Measurements from ENCODE around the gene VPS37C. TPM values are rescaled to one million over a fixed set of nuclear protein-coding genes. Genes with fewer than 3 reads are reported as not detected.
A peak's percentile ranks its signal among the peaks of the same experiment; 100 is the strongest.
"Not testable (repeated sequence)": the region's sequence is repeated elsewhere in the genome, so short reads cannot be mapped to it uniquely, and the experiment has no call there.

The VPS37C gene
- 10 to 100 TPM in 1 of 2 experiments, 1 to 10 TPM in 1; 8.4 to 10.3 TPM for total RNA-seq
- polyA plus RNA-seq, result 1.3 TPM

DNA sequence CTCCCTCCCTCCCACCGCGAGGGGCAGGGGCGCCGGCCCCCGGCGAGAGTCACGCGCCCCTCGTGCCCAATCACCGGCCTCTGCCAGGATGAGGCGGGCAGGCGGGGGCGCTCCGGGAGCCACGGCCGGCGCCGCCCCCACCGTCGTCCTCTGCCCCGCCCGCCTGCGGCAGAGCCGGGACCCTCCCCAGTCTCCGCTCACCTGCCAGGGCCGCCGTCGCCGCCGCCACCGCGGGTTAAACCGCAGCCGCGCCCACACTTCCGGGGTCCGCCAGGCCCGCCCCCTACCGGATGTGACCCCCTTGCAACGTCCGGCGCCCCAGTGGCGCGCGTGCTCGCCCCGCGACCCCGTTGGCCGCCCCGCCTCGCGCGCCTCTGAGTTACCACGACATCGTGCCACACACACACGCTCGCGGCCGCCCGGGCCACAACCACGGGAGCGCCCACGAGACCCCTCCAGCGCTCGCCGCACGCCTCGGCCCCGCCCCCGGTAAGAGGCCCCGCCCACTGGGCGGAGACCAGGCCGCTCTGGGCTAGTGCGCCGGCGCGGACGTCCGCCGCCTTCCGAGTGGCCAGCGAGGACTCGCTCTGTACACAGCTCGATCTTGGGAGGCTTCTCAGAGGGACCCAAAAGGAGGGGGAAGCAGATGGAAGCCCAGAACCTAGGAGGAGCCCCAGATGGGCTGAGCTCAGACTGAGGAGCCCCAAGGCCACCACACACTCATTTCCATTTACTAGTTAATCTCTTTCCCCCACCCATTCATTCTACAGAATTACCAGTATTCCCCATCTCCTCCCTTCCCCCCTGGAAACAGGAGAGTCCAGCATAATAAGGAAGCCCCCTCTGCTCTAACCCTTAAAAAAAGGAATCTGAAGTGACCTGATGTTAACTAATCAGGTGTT lies at the start of gene VPS37C:
TSS of gene VPS37C (minus strand) at position 237 of the 902 bp plus-strand sequence. CDS start 22,597 bp downstream, outside the sequence.
- H3K36me3 ChIP-seq (ENCODE audit: insufficient read depth, low read length), result no peaks in the 10 kb centered on the region
- Mint-ChIP-seq H3K4me3 (peak within 1 kb of the TSS; percentile 89 to 94 (median 90)), H3K36me3 (peaks cover 2 to 3% (median 2%) of the 10 kb centered on the region in 3 donors), H3K27ac (peak within 1 kb of the TSS; percentile 90 to 98 (median 96)), H3K27me3 (peaks cover 0 to 2% of the 10 kb centered on the region in 2 donors), H3K9me3 (peaks cover 0 to 1% (median 0%) of the 10 kb centered on the region in 5 donors), H3K4me1 (peaks cover 27 to 56% (median 39%) of the 10 kb centered on the region in 3 donors)
- H3K9me3 ChIP-seq (ENCODE audit: low read length), result no peaks in the 10 kb centered on the region
- H3K27ac ChIP-seq (ENCODE audit: low read depth, low read length), result peak within 1 kb of the TSS; percentile 58
- CTCF ChIA-PET, result interaction anchor here (1.1 kb wide), 1 partner anchor 330 kb away, joined by 4 read pairs; no protein-coding TSS in a partner anchor
- no peaks in the 10 kb centered on the region for H3K27me3 ChIP-seq (ENCODE audit: insufficient read depth, low read length, poor library complexity, severe bottlenecking)
- peaks cover 24% of the 10 kb centered on the region for H3K4me1 ChIP-seq (ENCODE audit: insufficient read depth, low read length)
- DNase-seq, result peak; percentile 87 to 95 (median 92)
- POLR2A ChIA-PET, result interaction anchor here (0.5 to 1.3 kb wide), 4 partner anchors 43 to 311 kb away, joined by 4 to 7 read pairs (median 6); no protein-coding TSS in a partner anchor
- H3K4me3 ChIP-seq (ENCODE audit: low read length), result peak within 1 kb of the TSS; percentile 53

DNA sequence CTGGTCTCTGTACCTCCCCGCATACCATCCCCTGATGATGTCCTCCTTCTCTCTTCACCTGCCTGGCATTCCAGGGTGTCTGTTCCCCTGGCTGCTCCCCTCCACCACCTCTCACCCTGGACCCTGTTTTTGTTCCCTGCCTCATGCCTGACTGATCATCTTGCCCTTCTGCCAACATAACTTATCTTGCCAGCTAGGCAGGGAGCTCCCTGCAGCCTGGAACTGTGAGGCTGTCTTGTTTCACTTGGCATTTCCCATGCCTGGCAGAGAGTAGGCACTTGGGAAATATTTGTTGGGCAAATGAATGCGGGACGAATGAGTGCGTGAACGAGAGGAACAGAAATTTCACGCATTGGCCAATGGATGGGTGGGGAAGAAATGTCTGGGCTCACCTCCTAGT lies 49.4 kb upstream of the VPS37C start:
- H3K9me3 Mint-ChIP-seq; H3K36me3 Mint-ChIP-seq; H3K4me1 Mint-ChIP-seq; H3K9me3 ChIP-seq (ENCODE audit: low read length); H3K4me1 ChIP-seq (ENCODE audit: insufficient read depth, low read length); H3K27me3 ChIP-seq (ENCODE audit: insufficient read depth, low read length, poor library complexity, severe bottlenecking); DNase-seq; POLR2A ChIA-PET; H3K27ac Mint-ChIP-seq; H3K27ac ChIP-seq (ENCODE audit: low read depth, low read length); H3K36me3 ChIP-seq (ENCODE audit: insufficient read depth, low read length); H3K4me3 Mint-ChIP-seq; H3K27me3 Mint-ChIP-seq; H3K4me3 ChIP-seq (ENCODE audit: low read length); CTCF ChIA-PET: not testable (repeated sequence)

- H3K27ac Mint-ChIP-seq; H3K9me3 Mint-ChIP-seq; H3K27me3 Mint-ChIP-seq; POLR2A ChIA-PET; H3K4me1 Mint-ChIP-seq; H3K27me3 ChIP-seq (ENCODE audit: insufficient read depth, low read length, poor library complexity, severe bottlenecking); H3K4me3 Mint-ChIP-seq; H3K36me3 Mint-ChIP-seq; CTCF ChIA-PET; H3K4me1 ChIP-seq (ENCODE audit: insufficient read depth, low read length); H3K36me3 ChIP-seq (ENCODE audit: insufficient read depth, low read length); H3K27ac ChIP-seq (ENCODE audit: low read depth, low read length); DNase-seq; H3K9me3 ChIP-seq (ENCODE audit: low read length); H3K4me3 ChIP-seq (ENCODE audit: low read length): not testable (repeated sequence)
Observed at GRCh38 chr11:61207636-61208310, 46.5 kb upstream of the VPS37C start.

- H3K27ac Mint-ChIP-seq; H3K4me3 ChIP-seq (ENCODE audit: low read length); H3K36me3 ChIP-seq (ENCODE audit: insufficient read depth, low read length); DNase-seq; H3K36me3 Mint-ChIP-seq; POLR2A ChIA-PET; H3K27me3 ChIP-seq (ENCODE audit: insufficient read depth, low read length, poor library complexity, severe bottlenecking); H3K9me3 Mint-ChIP-seq; H3K9me3 ChIP-seq (ENCODE audit: low read length); H3K4me1 Mint-ChIP-seq; H3K27ac ChIP-seq (ENCODE audit: low read depth, low read length); H3K4me1 ChIP-seq (ENCODE audit: insufficient read depth, low read length); CTCF ChIA-PET; H3K4me3 Mint-ChIP-seq: not testable (repeated sequence)
- H3K27me3 Mint-ChIP-seq, result peaks cover 15 to 25% of the 10 kb centered on the region in 2 donors
Observed at GRCh38 chr11:61204502-61205059, 43.4 kb upstream of the VPS37C start.

GRCh38 chr11:61203873-61204272 lies 42.6 kb upstream of the VPS37C start:
- POLR2A ChIA-PET, CTCF ChIA-PET: not testable (repeated sequence)

DNA sequence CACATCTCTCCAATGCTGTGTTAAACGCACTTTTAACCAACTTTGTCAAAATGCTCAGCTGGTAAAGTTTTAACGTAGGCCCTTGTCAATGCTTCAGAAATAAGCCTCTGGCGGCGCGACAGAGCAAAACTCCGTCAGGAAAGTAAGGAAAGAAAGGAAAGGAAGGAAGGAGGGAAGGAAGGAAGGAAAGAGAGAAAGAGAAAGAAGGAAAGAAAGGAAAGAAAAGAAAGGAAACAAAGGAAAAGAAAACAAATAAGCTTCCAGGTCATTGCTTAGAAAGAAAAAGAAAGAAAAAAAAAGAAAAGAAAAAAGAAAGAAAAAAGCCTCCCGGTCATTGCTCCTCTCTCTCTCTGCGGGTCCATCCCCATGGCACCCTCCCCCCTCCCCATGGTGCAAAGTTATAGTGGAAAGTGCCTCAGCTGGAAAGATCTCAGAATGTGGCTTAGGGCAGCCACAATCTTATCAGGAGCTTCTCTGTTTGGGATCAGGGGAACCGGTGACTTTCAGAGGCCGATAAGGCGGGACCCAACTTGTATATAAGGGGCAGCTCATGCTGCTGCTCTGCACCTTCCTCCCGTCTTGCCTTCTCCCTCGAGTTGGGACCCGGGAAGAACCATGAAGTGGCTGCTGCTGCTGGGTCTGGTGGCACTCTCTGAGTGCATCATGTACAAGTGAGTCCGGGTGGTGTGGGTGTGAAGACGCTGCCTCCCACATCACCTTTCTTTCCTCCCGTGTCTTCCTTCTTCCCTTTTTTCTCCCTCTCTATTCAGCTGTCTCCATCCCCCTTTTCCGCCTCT lies 41.9 kb upstream of the VPS37C start, which contains the start of gene PGA3:
TSS of gene PGA3 (plus strand) at position 566 of the 797 bp plus-strand sequence. CDS start at position 616, 50 bp downstream.
- H3K36me3 ChIP-seq (ENCODE audit: insufficient read depth, low read length); H3K9me3 Mint-ChIP-seq; DNase-seq; H3K27me3 ChIP-seq (ENCODE audit: insufficient read depth, low read length, poor library complexity, severe bottlenecking); H3K4me3 ChIP-seq (ENCODE audit: low read length); H3K36me3 Mint-ChIP-seq; H3K27ac Mint-ChIP-seq; H3K4me1 Mint-ChIP-seq; H3K9me3 ChIP-seq (ENCODE audit: low read length); CTCF ChIA-PET; H3K4me3 Mint-ChIP-seq; H3K4me1 ChIP-seq (ENCODE audit: insufficient read depth, low read length); POLR2A ChIA-PET; H3K27ac ChIP-seq (ENCODE audit: low read depth, low read length): not testable (repeated sequence)
- H3K27me3 Mint-ChIP-seq, result peaks cover 17 to 30% of the 10 kb centered on the region in 2 donors

More at GRCh38 chr11:61203873-61204272, 42.6 kb upstream of the VPS37C start:
- H3K9me3 Mint-ChIP-seq; H3K4me3 Mint-ChIP-seq; H3K27me3 ChIP-seq (ENCODE audit: insufficient read depth, low read length, poor library complexity, severe bottlenecking); H3K4me3 ChIP-seq (ENCODE audit: low read length); H3K27ac Mint-ChIP-seq; H3K4me1 ChIP-seq (ENCODE audit: insufficient read depth, low read length); DNase-seq; H3K36me3 ChIP-seq (ENCODE audit: insufficient read depth, low read length); H3K27ac ChIP-seq (ENCODE audit: low read depth, low read length); H3K4me1 Mint-ChIP-seq; H3K36me3 Mint-ChIP-seq; H3K9me3 ChIP-seq (ENCODE audit: low read length): not testable (repeated sequence)
- peaks cover 15 to 30% of the 10 kb centered on the region in 2 donors for H3K27me3 Mint-ChIP-seq

- H3K4me1 ChIP-seq (ENCODE audit: insufficient read depth, low read length), result no peaks in the 10 kb centered on the region
- no peak overlapping the region for H3K4me3 Mint-ChIP-seq
- H3K9me3 Mint-ChIP-seq, result no peaks in the 10 kb centered on the region
- H3K27me3 Mint-ChIP-seq, result peaks cover 21 to 35% of the 10 kb centered on the region in 2 donors
- no peak for DNase-seq
- H3K27ac ChIP-seq (ENCODE audit: low read depth, low read length), result no peak overlapping the region
- H3K36me3 ChIP-seq (ENCODE audit: insufficient read depth, low read length), result no peaks in the 10 kb centered on the region
- H3K36me3 Mint-ChIP-seq, result no peaks in the 10 kb centered on the region
- POLR2A ChIA-PET, result no interaction called here
- no peak overlapping the region for H3K27ac Mint-ChIP-seq
- no peak overlapping the region for H3K4me3 ChIP-seq (ENCODE audit: low read length)
- CTCF ChIA-PET, result interaction anchor here (1.4 kb wide), 1 partner anchor 14 kb away, joined by 9 read pairs; no protein-coding TSS in a partner anchor
- H3K27me3 ChIP-seq (ENCODE audit: insufficient read depth, low read length, poor library complexity, severe bottlenecking), result no peaks in the 10 kb centered on the region
- H3K9me3 ChIP-seq (ENCODE audit: low read length), result no peaks in the 10 kb centered on the region
- H3K4me1 Mint-ChIP-seq, result no peaks in the 10 kb centered on the region
Observed at GRCh38 chr11:61201476-61201875, 40.2 kb upstream of the VPS37C start.
